GM21360 (cell line): Measurements from ENCODE around the gene CDC42BPB.
A peak's percentile ranks its signal among the peaks of the same experiment; 100 is the strongest.

Experiments used
- ATAC-seq: cut with Tn5 transposase; IDR thresholded peaks from one replicate; pipeline ENCODE4 v1.9.1; 2021; ENCODE audit warnings: mild to moderate bottlenecking, moderate library complexity; ENCODE audit not compliant: unreplicated experiment

Gene CDC42BPB

GRCh38 chr14:102998393-102998792 is 59.0 kb downstream of the CDC42BPB start:
- no peak for ATAC-seq

GRCh38 chr14:102996941-102997340 is 60.4 kb downstream of the CDC42BPB start:
- ATAC-seq, result no peak

- ATAC-seq, result no peak
These were observed 62.7 kb downstream of the CDC42BPB start for GRCh38 chr14:102994689-102995088.

GRCh38 chr14:102993523-102993922 is 63.8 kb downstream of the CDC42BPB start:
- no peak for ATAC-seq

- ATAC-seq, result no peak
These were observed 66.0 kb downstream of the CDC42BPB start for GRCh38 chr14:102991376-102991775.

DNA sequence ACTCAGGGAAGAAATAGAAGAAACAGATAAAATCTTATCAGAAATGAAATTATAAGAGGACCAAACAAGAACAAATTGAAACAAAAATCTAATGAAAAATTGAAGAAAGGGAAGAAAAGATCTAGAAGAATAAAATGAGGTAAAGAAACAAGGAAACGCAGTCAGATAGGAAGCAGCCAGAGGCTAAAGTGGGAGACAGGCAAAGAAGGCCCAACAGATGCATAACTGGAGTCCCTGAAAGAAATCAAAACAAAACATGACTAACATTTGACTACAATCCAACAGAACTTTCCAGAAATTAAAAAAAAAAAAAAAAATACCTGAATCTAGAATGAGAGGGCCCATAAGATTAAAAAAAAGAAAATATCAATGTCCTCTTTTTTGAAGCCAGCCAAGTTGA is 69.3 kb downstream of the CDC42BPB start:
- no peak for ATAC-seq

DNA sequence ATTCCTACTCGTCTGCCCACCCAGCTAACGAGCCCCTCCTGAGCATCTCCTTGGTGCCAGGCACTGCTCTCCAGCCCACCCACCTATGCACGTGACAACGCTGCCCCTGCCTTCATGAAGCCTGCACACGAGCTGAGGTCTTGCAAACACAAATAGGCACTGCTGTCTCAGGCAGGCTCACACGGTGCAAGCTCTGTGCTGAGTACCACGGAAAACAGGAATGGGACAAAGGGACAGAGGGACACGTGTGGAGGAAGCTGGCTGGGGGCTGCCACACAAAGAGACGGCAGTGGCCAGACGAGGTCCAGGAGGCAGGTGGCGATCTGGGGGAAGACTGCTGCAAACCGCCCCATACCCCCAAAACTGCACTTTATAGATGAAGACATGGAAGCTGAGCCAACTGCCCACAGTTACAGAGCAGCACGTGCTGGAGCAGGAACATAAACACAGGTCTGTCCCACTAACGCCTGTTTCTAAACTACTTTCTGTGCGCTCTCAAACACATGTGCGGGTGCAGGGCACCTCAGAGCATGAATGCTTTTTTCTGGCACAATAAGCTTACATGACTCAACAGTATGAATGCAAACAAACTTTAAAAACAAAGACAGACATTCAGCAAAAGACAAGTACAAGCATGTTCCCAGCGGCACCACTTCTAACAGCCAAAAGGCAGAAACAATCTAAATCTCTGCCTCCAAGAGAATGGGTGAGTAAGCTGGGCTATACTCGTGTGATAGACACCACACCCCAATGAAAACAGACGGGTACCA is 70.4 kb downstream of the CDC42BPB start:
- no peak for ATAC-seq

GRCh38 chr14:102985665-102986064 is 71.7 kb downstream of the CDC42BPB start:
- ATAC-seq, result peak; percentile 73

DNA sequence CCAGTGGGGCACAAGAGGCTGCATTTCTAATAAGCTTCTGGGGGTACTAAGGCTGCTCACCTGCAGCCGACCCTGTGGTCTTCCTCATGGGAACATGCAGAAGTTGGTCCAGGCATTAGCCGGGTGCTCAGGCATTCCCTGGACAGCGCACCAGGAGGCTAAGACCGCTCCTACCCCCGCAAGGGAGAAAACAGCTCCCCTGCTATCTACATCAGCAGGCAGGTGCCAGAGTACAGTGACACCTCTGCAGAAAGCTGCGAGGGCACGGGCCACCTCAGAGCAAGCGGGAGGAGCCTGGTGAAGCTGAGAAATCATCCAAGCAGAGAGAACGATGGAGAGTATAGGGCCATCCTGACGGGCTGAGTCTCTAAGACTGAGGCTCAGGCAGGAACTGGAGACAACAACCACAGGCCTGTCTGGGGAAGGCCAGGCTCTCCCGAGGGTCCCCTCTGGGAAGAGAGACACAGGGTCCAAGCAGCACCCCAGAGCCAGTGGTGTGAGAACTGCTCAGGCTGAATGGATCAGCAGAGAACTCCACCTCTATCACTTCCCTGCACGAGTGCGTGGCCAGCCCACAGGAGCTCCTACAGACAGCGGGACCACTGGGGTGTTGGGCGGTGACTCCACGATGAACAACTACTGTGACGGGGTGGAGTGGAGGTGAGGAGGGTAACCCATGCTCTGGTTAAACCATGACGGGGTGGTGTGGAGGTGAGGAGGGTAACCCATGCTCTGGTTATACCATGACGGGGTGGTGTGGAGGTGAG is 72.8 kb downstream of the CDC42BPB start:
- ATAC-seq, result no peak

DNA sequence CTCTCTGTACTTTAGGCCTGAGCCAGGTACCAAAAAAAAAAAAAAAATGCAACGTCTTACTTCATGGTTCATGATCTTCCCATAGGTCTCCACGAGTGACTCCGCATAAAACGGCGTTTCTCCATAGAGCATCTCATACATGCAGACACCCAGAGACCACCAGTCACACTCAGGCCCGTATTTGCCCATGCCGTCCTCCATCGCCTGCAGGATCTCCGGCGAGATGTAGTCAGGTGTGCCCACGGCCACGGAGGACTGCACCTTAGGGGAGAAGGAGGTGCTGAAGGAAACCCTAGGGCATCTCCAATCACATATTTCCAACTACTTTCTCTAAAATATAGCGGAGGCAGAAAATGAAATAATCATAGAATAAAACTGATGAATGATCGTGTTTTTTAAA is 73.9 kb downstream of the CDC42BPB start:
- ATAC-seq, result no peak

- no peak for ATAC-seq
These were observed 74.4 kb downstream of the CDC42BPB start for GRCh38 chr14:102982852-102983470.

DNA sequence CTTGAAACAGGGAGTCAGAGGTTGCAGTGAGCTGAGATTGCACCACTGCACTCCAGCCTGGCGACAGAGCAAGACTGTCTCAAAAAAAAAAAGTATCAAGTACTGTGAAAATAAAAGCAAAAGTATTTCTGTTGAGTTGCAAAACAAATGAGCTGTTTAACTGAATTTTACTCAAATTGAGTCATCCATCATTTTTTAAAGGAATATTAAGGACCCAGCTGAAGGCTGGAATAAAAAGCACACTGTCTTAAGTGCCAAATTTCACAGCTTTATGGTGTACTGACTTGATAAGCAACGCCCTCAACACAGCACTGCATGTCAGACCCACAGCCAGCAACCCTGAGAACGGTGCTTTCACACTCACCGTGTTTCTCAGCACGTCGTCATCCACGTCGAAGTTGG is 76.9 kb downstream of the CDC42BPB start:
- no peak for ATAC-seq

GRCh38 chr14:102979406-102979805 is 77.9 kb downstream of the CDC42BPB start:
- no peak for ATAC-seq

- ATAC-seq, result no peak
These were observed 79.9 kb downstream of the CDC42BPB start for GRCh38 chr14:102977475-102977874.

DNA sequence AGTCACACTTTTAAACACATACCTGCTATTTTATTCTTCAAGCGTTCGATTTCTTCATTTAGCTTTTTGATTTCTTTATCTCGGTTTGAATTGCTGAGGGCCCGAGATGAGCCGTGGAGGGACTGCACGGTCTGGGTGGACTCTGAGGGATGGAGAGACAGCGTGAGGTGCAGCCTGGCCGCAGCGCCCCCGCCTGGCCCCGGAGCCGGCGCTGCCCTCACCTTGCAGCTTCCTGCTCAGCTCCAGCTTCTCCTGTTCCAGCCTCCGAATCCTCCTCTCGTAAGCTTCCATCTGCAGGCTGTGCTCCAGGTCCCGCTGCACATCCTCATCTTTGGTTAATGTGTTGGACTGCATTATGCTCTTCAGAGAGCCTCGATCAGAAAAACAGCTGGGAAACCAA is 81.7 kb downstream of the CDC42BPB start:
- ATAC-seq, result no peak

GRCh38 chr14:102973706-102974285 is 83.6 kb downstream of the CDC42BPB start:
- ATAC-seq, result no peak

- no peak for ATAC-seq
These were observed 85.3 kb downstream of the CDC42BPB start for GRCh38 chr14:102971836-102972606.

GRCh38 chr14:102971314-102971713 is 86.0 kb downstream of the CDC42BPB start:
- no peak for ATAC-seq

DNA sequence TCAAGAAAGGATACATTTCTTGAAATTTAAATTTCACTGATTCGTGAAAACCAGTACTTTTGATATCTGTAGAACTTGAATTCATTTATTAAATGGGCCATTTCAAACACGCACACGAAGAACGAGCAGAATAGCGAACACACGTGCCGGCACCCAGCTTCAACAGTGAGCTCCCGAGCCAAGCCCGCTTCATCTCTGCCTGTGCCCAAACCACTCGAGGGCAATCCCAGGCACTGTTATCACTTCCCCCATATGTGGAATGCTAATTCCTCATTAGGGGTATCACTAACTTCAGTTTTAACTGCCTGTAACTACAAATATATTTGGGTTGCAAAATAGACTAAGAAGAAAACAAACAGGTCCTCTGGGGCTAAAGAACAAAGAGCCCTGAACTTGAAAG is 86.9 kb downstream of the CDC42BPB start:
- no peak for ATAC-seq

DNA sequence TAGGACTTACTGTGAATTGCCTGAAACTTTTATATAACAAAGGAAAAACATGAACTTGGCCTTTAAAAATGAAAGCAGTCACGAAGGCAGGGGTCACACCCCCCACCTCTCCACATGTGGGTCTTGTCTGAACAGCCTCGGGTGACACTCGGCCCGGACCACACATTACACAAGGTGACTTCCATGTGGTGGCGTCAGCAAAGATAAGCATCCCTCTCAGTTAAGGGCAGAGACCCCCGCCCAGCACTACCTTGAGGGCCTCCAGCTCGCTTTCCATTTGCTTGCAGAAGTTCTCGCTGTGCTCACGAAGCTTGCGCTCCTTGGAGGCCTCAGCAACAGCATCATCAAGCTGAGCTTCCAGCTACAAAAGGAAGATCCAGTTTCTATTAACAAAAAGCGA is 87.4 kb downstream of the CDC42BPB start:
- no peak for ATAC-seq
